Measurements from ENCODE around the gene ERBB3.
A peak's percentile ranks its signal among the peaks of the same experiment; 100 is the strongest.

The ERBB3 gene

DNA sequence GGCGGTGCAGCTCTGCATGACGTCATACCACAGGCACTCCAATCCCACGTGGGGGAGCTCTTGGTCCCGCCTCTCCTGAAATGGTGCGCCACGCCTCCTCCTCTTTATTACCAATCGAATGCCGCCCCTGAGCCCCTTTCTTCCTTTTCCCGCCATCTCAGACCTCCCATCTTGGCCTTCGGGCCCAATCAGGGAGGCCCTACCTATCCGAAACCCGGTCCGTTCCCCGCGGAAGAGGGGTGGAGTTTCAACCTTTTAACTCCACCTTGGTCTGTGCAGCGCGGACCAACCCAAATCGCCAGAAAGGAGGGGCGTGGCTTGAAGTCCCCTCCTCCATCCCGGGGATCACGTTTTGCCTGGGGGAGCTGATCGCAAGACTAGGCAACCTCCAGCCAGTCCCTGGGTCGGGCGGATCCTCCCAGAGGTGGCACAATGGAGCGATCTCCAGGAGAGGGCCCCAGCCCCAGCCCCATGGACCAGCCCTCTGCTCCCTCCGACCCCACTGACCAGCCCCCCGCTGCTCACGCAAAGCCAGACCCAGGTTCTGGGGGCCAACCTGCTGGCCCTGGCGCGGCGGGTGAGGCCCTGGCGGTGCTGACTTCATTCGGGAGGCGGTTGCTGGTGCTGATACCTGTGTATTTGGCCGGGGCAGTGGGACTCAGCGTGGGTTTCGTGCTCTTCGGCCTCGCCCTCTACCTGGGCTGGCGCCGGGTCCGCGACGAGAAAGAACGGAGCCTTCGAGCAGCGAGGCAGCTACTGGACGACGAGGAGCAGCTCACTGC, 48.1 kb downstream of the ERBB3 start, which contains the start of gene ESYT1:
TSS of gene ESYT1 (plus strand) at position 380 of the 782 bp plus-strand sequence. CDS start at position 433, 53 bp downstream.
- Histone ChIP-seq H3K27ac (ENCODE audit: low read depth, low read length) (peak within 1 kb of the TSS; percentile 92), H3K9me3 (ENCODE audit: low read length) (no peaks in the 10 kb centered on the region), H3K9ac (ENCODE audit: low read length) (peak within 1 kb of the TSS; percentile 83), H3K4me1 (ENCODE audit: insufficient read depth, low read length) (peaks cover 33% of the 10 kb centered on the region), H3K36me3 (ENCODE audit: insufficient read depth, low read length) (peaks cover 26% of the 10 kb centered on the region), H3K27me3 (ENCODE audit: control insufficient read depth in 1 of 2, insufficient read depth in 2 of 2, low read length in 2 of 2) (no peaks in the 10 kb centered on the region), H3K4me3 (ENCODE audit: low read depth in 1 of 2, low read length in 2 of 2) (peak within 1 kb of the TSS; percentile 66 to 91)

DNA sequence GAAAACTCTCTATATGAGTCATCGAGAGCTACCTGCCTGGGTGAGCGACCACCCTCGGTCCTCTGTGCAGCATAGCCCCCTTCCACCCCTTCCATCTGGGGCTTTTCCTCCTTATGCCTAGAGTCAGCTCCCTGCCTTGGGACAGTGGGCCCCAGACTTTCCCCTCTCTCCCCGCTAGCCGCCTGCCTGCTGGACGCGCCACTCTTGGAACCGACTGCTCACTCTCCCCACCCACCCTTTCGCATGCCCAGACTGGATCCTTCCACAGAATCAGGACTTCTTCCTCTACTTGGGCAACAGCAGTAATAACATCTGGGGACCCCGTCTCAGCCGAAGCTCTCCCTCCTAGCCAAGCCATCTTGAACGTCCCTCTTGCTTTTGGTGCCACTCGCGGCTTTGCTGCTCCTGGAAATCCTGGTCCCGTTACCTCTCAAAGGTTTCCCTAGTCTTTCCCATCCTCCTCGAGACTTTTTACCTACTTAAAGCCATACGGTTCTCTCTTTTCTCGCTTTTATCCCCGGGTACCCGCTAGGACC, 48.8 kb downstream of the ERBB3 start:
- peak overlapping the region; percentile 66 to 91 for H3K4me3 ChIP-seq (ENCODE audit: low read depth in 1 of 2, low read length in 2 of 2)
- H3K9me3 ChIP-seq (ENCODE audit: low read length): no peaks in the 10 kb centered on the region
- peak overlapping the region; percentile 83 for H3K9ac ChIP-seq (ENCODE audit: low read length)
- peak overlapping the region; percentile 92 for H3K27ac ChIP-seq (ENCODE audit: low read depth, low read length)
- no peaks in the 10 kb centered on the region for H3K27me3 ChIP-seq (ENCODE audit: control insufficient read depth in 1 of 2, insufficient read depth in 2 of 2, low read length in 2 of 2)
- peaks cover 33% of the 10 kb centered on the region for H3K4me1 ChIP-seq (ENCODE audit: insufficient read depth, low read length)
- peaks cover 33% of the 10 kb centered on the region for H3K36me3 ChIP-seq (ENCODE audit: insufficient read depth, low read length)

DNA sequence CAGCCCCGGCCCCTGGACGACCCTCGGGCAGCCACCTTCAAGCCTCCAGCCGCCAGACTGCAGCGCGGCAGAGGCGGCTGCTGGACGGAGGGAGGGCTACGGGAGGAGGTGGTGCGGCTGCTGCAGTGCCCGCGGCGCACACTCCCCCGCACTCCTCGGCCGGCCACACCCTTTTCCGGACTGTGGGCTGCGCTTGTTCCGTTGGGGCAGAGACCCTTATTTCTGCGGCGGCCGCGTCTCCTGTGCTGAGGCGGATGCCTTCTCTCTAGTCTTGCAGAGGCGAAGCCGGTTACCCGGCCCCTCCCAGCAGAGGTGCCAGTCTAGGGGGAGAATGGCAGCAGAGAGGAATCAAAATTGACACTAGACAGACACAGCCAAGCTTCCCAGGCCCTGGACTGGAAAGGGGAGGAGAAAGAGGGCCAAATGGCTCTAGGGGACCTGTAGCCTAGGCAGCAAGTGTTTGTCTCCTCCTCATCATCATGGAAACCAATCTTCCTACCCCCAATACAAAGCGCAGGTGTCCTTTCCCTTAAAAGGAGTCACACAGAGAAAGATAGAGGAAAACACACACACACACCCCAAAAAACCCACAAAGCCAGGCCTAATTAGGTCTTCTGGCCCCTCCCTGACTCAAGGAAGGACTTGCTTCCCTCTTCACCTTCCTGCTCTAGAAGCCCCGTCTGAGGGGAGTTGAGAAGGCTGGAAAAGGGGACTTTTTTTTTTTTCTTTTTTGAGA, 49.4 kb downstream of the ERBB3 start:
- H3K27me3 ChIP-seq (ENCODE audit: control insufficient read depth in 1 of 2, insufficient read depth in 2 of 2, low read length in 2 of 2): no peaks in the 10 kb centered on the region
- peak overlapping the region; percentile 92 for H3K27ac ChIP-seq (ENCODE audit: low read depth, low read length)
- peaks cover 33% of the 10 kb centered on the region for H3K4me1 ChIP-seq (ENCODE audit: insufficient read depth, low read length)
- no peaks in the 10 kb centered on the region for H3K9me3 ChIP-seq (ENCODE audit: low read length)
- H3K36me3 ChIP-seq (ENCODE audit: insufficient read depth, low read length): peaks cover 39% of the 10 kb centered on the region
- H3K4me3 ChIP-seq (ENCODE audit: low read depth in 1 of 2, low read length in 2 of 2): peak overlapping the region; percentile 66 to 91
- H3K9ac ChIP-seq (ENCODE audit: low read length): peak overlapping the region; percentile 83

DNA sequence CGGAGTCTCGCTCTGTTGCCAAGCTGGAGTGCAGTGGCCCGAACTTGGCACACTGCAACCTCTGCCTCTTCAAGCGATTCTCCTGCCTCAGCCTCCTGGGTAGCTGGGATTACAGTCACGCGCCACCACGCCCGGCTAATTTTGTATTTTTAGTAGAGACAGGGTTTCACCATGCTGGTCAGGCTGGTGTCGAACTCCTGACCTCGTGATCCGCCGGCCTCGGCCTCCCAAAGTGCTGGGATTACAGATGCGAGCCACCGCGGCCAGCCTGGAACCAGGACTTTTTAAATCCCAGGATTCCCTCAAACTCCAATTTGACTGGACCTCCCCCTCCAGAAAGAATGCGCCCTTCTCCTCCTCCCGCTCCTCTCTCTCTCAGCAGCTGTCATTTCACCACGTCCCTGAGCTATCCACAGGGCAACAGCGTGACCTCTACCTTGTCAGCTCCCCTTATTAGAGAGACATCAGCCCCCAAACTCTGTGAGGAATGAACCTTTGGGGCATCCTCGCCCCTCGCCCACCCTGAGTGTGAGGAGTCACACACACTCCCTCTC, 50.1 kb downstream of the ERBB3 start:
- H3K9me3 ChIP-seq (ENCODE audit: low read length): no peaks in the 10 kb centered on the region
- peak overlapping the region; percentile 92 for H3K27ac ChIP-seq (ENCODE audit: low read depth, low read length)
- peaks cover 45% of the 10 kb centered on the region for H3K36me3 ChIP-seq (ENCODE audit: insufficient read depth, low read length)
- peak overlapping the region; percentile 67 for H3K9ac ChIP-seq (ENCODE audit: low read length)
- peaks cover 33% of the 10 kb centered on the region for H3K4me1 ChIP-seq (ENCODE audit: insufficient read depth, low read length)
- peak overlapping the region; percentile 66 to 91 for H3K4me3 ChIP-seq (ENCODE audit: low read depth in 1 of 2, low read length in 2 of 2)
- H3K27me3 ChIP-seq (ENCODE audit: control insufficient read depth in 1 of 2, insufficient read depth in 2 of 2, low read length in 2 of 2): no peaks in the 10 kb centered on the region

DNA sequence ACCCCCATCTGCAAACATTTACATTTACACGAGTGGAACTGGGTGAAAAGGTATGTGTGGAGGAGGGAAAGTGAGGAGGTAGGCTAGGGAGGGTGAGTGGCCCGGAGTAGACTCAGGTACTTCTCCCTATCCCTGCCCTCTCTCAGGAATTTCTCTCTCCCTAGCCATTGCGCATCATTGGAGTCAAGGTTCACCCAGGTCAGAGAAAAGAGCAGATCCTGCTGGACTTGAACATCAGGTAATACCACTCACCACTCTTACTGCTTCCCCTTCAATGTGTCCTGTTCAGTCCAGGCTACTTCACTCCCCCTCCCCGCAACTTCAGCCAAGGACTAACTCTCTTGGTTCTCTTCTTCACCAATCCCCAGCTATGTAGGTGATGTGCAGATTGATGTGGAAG, 50.9 kb downstream of the ERBB3 start:
- no peak overlapping the region for H3K27ac ChIP-seq (ENCODE audit: low read depth, low read length)
- H3K9me3 ChIP-seq (ENCODE audit: low read length): no peaks in the 10 kb centered on the region
- H3K9ac ChIP-seq (ENCODE audit: low read length): no peak overlapping the region
- H3K27me3 ChIP-seq (ENCODE audit: control insufficient read depth in 1 of 2, insufficient read depth in 2 of 2, low read length in 2 of 2): no peaks in the 10 kb centered on the region
- H3K4me3 ChIP-seq (ENCODE audit: low read depth in 1 of 2, low read length in 2 of 2): no peak overlapping the region
- H3K36me3 ChIP-seq (ENCODE audit: insufficient read depth, low read length): peaks cover 52% of the 10 kb centered on the region
- peaks cover 30% of the 10 kb centered on the region for H3K4me1 ChIP-seq (ENCODE audit: insufficient read depth, low read length)

DNA sequence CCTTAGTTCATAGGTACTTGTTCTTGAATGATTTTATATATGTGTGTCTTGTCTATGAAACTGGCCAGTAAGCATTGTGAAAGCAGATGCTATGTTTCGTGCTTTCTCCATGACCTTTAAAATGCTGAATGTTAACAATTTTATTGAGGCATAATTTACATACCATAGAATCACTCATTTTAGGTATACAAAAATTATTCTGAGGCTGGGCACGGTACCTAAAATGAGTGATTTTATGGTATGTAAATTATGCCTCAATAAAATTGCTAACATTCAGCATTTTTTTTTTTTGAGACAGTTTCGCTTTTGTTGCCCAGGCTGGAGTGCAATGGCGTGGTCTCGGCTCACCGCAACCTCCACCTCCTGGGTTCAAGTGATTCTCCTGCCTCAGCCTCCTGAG, 54.9 kb downstream of the ERBB3 start:
- H3K36me3 ChIP-seq (ENCODE audit: insufficient read depth, low read length): peaks cover 88% of the 10 kb centered on the region
- H3K27me3 ChIP-seq (ENCODE audit: control insufficient read depth in 1 of 2, insufficient read depth in 2 of 2, low read length in 2 of 2): no peaks in the 10 kb centered on the region
- no peak overlapping the region for H3K4me3 ChIP-seq (ENCODE audit: low read depth in 1 of 2, low read length in 2 of 2)
- H3K4me1 ChIP-seq (ENCODE audit: insufficient read depth, low read length): peaks cover 9% of the 10 kb centered on the region
- H3K9ac ChIP-seq (ENCODE audit: low read length): no peak overlapping the region
- H3K9me3 ChIP-seq (ENCODE audit: low read length): no peaks in the 10 kb centered on the region
- H3K27ac ChIP-seq (ENCODE audit: low read depth, low read length): no peak overlapping the region

DNA sequence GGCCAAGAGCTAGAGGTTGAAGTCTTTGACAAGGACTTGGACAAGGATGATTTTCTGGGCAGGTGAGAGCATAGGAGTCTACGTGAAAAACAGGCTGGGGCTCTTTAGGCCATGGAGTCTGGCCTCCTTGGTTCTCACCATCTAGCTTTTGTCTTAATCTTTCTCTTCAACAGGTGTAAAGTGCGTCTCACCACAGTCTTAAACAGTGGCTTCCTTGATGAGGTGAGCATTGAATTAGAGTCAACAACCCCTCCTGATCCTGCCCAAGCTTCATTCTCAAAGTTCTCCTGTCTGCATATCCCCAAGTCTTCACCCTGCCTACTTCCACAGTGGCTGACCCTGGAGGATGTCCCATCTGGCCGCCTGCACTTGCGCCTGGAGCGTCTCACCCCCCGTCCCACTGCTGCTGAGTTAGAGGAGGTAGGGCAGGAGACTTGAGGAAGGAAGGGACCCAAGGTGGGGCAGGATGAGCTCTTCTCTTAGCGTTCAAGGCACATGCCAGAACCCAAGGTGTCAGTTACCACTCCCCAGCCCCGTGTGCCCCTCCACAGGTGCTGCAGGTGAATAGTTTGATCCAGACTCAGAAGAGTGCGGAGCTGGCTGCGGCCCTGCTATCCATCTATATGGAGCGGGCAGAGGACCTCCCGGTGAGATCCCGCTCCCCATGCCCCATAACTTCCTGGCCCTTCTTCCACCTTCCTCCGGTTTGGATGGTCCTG, 58.0 kb downstream of the ERBB3 start:
- H3K9me3 ChIP-seq (ENCODE audit: low read length): no peaks in the 10 kb centered on the region
- H3K4me3 ChIP-seq (ENCODE audit: low read depth in 1 of 2, low read length in 2 of 2): no peak overlapping the region
- peaks cover 88% of the 10 kb centered on the region for H3K36me3 ChIP-seq (ENCODE audit: insufficient read depth, low read length)
- no peaks in the 10 kb centered on the region for H3K4me1 ChIP-seq (ENCODE audit: insufficient read depth, low read length)
- no peak overlapping the region for H3K9ac ChIP-seq (ENCODE audit: low read length)
- no peak overlapping the region for H3K27ac ChIP-seq (ENCODE audit: low read depth, low read length)
- H3K27me3 ChIP-seq (ENCODE audit: control insufficient read depth in 1 of 2, insufficient read depth in 2 of 2, low read length in 2 of 2): no peaks in the 10 kb centered on the region

DNA sequence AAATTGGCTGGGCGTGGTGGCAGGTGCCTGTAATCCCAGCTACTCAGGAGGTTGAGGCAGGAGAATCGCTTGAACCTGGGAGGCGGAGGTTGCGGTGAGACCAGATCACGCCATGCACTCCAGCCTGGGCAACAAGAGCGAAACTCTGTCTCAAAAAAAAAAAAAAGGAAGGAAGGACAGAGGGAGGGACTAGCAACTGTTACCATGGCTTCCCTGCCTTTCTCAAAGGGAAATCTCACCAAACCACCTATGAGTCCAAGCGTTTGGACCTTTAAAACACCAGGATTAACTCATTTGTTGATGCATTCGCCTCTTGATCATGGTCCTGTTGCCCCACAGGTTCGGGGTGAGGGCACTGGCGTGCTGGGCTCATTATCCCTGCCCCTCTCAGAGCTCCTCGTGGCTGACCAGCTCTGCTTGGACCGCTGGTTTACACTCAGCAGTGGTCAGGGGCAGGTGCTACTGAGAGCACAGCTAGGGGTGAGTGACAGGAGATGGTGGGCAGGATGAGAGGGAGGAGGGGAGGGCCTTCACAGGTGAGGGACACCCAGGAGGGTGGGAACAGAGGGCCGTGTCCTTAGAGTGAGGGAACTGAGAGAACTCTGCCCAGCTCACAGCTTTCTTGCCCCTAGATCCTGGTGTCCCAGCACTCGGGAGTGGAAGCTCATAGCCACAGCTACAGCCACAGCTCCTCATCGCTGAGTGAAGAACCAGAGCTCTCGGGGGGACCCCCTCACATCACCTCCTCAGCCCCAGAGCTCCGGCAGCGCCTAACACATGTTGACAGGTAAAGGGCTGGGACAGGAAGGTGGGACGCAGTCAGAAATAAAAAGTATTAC, 62.2 kb downstream of the ERBB3 start:
- H3K9ac ChIP-seq (ENCODE audit: low read length): no peak overlapping the region
- no peak overlapping the region for H3K4me3 ChIP-seq (ENCODE audit: low read depth in 1 of 2, low read length in 2 of 2)
- H3K27me3 ChIP-seq (ENCODE audit: control insufficient read depth in 1 of 2, insufficient read depth in 2 of 2, low read length in 2 of 2): no peaks in the 10 kb centered on the region
- H3K9me3 ChIP-seq (ENCODE audit: low read length): no peaks in the 10 kb centered on the region
- no peaks in the 10 kb centered on the region for H3K4me1 ChIP-seq (ENCODE audit: insufficient read depth, low read length)
- H3K27ac ChIP-seq (ENCODE audit: low read depth, low read length): no peak overlapping the region
- peaks cover 68% of the 10 kb centered on the region for H3K36me3 ChIP-seq (ENCODE audit: insufficient read depth, low read length)

DNA sequence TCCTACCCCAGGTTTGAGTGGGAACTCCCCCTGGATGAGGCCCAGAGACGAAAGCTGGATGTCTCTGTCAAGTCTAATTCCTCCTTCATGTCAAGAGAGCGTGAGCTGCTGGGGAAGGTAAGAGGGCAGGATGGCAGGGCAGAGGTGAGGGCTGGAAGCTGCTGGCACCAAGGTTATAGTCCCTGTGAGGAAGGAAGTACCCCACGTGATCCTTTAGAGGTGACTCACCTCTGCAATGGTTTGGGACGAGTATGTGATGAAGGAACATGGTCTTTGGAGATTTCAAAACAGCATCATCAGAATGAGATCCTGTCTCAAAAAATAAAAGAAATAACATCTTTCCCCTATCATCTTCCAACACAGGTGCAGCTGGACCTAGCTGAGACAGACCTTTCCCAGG, 63.3 kb downstream of the ERBB3 start:
- H3K36me3 ChIP-seq (ENCODE audit: insufficient read depth, low read length): peaks cover 58% of the 10 kb centered on the region

DNA sequence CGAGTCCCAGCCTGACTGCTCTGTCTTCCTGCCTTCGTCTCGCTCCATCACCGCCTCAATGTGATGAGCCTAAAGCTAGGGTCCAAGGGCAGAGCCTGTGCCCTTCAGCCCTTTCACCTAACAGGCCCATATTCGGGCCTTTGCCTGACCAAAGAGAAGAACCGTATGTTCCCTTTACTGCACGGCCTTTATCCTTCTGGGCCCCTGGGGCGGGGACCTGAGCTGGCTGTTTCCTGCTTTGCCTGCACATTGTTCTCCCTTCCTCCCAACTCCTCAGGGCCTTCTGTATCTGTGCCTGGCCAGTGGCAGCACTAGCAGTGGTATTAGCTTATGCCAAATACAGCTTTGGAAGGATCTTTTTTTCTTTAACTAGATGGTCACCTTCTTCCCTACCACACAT, 63.9 kb downstream of the ERBB3 start:
- H3K9me3 ChIP-seq (ENCODE audit: low read length): no peaks in the 10 kb centered on the region
- peaks cover 51% of the 10 kb centered on the region for H3K36me3 ChIP-seq (ENCODE audit: insufficient read depth, low read length)
- H3K9ac ChIP-seq (ENCODE audit: low read length): no peak overlapping the region
- H3K4me1 ChIP-seq (ENCODE audit: insufficient read depth, low read length): no peaks in the 10 kb centered on the region
- H3K4me3 ChIP-seq (ENCODE audit: low read depth in 1 of 2, low read length in 2 of 2): no peak overlapping the region
- H3K27me3 ChIP-seq (ENCODE audit: control insufficient read depth in 1 of 2, insufficient read depth in 2 of 2, low read length in 2 of 2): no peaks in the 10 kb centered on the region
- H3K27ac ChIP-seq (ENCODE audit: low read depth, low read length): no peak overlapping the region

More for the DNA sequence above, 63.3 kb downstream of the ERBB3 start:
- Histone ChIP-seq H3K27ac (ENCODE audit: low read depth, low read length) (no peak overlapping the region), H3K9me3 (ENCODE audit: low read length) (no peaks in the 10 kb centered on the region), H3K4me1 (ENCODE audit: insufficient read depth, low read length) (no peaks in the 10 kb centered on the region), H3K27me3 (ENCODE audit: control insufficient read depth in 1 of 2, insufficient read depth in 2 of 2, low read length in 2 of 2) (no peaks in the 10 kb centered on the region), H3K4me3 (ENCODE audit: low read depth in 1 of 2, low read length in 2 of 2) (no peak overlapping the region), H3K9ac (ENCODE audit: low read length) (no peak overlapping the region)
